Hippocampal formation (tissue), 2 donors: ENCODE results near the gene TUSC7.

ENCODE experiments used
- DNase-seq, 2 donors: peaks; one replicate each; lab custom pipeline; 2025; lab: John Stamatoyannopoulos, UW

TUSC7 gene

DNA sequence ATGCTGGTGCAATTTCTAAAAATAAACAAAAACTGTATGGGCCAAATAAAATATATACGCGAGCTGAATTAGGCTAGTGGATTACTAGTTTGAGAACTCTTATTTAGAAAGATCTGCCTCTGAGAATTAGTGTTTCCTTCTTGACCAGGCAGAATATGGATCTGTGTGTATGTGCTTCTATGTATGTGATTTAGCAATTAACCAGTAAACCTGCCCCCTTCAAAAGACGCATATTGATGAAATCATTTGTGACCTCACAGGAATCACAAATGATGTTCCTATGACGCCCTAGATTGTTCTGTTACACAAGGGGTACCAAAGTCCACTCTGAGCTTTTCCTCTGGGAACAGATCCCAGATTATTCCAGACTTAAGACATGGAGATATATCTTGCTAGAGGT lies at the start of gene TUSC7:
Gene TUSC7 (plus strand): TSS at position 301 of the 400 bp plus-strand sequence.
- no peak for DNase-seq

DNA sequence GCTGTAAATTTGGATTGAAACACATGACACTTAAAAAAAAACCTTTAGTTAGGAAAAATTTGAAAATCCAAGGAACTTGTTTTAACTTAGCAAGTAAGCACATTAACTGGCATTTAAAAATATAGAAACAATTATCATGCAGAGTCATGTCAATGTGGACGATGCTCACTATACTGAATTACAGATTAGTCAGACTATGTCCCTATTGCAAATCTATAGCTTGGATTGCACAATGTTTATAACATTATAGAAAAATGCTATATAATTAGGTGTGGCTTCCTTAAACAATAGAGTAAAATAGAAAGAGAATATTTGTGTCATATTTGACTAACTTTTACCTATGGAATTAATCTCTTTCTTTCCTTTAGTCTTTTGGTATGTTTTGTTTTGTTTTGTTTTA lies 48.4 kb upstream of the TUSC7 start:
- no peak for DNase-seq

DNA sequence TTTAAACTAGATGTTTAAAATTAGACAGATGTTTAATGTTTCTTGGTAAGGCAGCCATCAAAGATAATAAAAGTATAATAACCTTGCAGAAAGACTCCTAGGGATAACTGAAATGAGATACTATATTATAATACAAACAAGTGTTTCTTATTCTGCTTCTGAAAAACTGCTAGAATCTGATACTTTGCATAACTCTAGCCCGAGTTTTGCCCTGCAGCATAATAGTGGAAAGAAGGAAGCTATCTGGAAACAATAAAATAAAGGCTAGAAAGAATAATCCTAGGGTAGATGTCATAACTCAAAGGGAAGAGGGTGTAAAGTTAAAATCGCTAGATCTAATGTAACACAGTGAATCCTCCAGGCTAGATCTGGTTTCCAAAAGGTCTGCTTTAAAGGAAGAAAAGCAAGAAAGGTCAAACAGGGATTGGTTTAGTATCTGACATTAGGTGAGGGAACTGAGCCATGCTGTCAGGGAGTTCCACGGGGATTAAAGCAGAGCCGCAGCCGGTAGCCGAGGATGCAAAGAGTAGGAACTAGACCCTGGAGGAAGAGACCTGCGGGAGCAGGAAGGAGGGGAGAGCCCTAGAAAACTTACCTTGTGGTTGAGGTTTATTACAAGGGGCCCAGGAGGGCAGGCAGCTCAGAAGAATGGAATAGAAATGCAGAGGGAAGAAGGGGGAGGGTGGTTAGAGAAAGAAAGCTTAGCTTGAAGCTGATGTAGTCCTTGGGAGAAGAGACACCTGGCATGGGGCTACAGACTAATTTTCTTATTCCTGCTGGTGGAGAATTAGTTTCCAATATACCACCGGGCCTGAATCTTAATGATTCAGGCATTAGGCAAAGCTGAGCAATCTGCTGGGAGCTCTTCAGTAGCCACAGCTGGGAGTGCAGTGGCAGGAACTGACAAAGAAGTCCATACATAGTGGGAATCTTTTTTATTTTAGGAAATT lies 46.1 kb upstream of the TUSC7 start:
- no peak for DNase-seq

DNA sequence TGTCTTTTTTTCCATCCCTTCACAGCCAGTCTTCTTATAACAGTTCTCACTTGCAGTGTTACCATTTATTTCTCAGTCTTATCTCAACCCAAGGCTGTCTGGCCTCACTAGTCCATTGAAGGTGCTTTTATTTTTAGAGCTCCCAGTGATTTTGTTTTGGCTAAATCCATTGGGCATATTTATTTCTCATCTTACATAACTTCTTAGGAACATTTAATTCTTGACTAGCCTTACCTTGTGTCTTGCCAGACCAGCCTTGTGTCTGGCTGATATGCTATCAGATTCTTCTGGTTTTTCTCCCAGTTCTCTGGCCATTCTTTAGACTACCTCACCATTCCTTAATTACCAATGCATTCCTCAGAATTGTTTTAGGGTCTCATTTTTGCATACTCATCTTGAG lies 42.3 kb upstream of the TUSC7 start:
- DNase-seq: no peak

DNA sequence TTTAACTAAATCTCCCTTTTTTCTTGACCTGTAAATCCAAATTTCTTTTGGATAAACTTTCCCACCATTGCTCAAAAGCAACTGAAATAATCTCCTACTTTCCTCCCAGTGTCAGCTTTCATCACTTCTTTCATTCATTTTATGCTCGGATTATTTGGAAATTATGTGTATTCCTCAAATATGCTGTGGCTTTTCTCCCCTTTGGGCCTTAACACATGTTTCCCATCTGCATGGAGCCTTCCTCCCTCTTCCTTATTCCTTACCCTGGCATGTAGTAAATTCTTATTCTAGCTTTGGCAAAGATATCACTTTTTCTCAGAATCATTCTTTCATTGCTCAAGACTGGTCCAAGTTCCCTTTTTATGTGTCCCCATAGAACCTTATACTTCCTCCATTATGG lies 41.8 kb upstream of the TUSC7 start:
- no peak for DNase-seq

DNA sequence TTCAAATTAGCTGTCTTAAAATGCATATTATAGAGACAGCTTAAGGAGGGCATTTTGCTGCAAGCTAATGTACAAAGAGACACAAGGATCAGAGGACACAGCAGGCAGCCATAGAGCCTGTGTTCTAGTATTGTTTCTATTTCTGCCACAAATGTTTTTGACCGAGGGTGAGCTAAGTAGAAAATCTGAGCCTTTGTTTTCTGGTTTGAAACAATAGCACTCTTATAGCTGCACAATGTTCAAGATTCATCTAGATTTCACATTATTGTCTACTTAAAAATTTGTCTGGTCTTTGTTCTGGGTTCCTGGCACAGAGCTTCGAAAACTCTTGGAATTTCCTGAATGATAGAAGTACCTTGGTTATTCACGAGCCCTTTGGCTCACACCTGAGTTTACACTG lies 40.0 kb upstream of the TUSC7 start:
- DNase-seq: peak in 1 of 2 donors; percentile 36

DNA sequence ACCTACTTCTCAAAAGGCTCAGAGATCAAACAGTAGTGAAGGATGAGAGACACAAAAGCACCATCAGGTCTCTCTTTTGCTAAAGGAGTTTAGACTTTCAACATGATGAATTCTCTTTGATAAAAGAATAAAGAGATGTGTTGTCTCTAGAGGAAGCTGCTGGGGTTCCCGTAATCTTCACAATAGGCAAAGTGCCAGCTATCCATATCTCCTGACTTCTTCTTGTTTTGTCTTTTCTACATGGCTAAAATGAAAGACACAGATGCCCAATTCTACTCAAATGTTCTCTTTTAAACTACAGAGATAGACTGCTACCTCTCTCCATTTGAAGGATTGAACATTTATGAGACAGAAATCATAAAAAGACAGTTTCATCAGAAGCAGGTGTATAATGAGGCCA lies 38.4 kb upstream of the TUSC7 start:
- DNase-seq: no peak

DNA sequence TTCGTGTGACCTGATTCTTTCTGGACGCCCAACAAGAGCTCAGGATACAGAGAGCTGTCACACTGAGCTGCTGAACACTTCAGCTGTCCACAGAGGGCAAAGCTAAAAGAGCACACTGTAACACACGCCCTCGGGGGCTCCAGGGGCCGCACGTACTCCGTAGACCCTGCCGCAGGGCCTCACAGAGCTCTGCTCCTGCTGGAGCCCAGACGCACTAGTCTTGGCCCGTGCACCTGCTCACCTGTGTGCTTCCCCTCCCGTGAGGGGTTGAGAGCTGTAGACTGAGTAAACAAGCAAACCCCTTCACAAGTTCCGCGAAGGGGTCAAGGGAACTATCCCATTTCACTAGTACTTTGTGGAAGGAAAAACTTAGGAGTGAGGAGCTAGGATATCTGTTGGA lies 30.7 kb upstream of the TUSC7 start:
- DNase-seq: no peak

DNA sequence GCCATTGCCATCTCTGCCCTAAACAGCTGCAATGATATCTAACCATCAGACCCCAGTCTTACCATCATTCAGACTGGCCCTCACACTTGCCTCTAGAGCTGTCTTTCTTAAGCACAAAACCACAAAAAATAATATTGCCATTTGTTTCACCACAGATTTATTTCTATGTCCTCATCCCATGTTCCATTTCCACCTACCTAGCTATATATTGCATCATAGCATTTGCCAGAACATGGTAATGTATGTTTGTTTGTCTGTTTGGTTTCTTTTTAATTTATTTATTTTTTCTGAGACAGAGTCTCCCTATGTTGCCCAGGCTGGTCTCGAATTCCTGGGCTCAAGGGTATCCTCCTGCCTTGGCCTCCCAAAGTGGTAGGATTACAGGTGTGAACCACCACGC lies 18.5 kb upstream of the TUSC7 start:
- no peak for DNase-seq

DNA sequence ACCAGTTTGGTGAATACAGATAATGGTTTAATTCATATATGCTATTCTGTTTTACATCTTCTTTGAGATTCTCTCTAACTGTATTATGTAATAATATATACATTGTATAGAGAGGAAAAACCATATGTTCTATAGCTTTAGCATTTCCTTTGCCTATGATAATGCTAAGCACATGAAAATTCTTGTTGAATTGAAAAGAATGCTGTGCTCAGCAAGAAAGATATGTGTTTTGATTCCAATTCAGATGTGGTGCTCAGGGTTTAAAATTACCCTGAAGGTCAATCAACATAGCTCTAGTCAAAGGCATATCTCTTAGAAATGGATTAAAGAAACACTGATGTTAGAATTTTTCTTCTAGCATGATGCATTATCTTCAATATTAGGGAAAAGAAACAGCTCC lies 8.5 kb upstream of the TUSC7 start:
- DNase-seq: no peak

DNA sequence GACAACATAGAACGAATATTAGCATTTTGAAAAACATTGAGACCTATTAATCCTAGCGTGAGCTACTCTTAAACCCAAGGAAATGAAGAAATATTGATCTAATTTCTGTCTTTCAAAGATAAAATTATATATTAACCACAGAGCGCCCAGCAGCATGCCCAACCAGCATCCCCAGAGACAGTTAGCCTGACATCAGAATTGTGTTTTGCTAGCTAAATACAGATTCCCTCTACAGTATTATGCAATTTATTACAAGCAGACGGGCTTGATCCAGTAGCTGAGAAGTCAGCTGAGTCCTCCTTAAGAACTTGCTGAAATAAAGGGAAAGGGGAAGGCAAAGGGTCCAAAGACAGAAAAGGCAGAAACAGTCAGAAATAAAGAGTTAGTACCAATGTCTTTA lies 7.2 kb upstream of the TUSC7 start:
- DNase-seq: no peak

DNA sequence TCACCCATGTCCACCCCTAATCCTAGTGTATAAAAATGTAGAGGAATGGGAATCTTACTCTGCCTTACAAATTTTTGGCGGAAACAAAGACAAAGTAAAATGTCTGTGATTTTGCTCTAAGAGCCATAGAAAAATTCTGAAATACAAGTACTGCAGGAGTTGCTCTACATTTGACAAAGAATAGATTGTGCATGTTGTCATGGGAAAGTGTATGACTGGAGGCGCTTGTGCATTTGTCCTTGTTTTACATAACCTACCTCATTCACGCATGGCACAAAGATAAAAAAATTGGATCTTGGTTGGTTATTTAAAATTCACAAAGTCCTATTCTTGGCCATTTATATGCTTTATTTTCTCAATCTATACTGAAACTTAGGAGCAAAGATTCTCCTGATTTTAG lies 2.0 kb upstream of the TUSC7 start:
- no peak for DNase-seq

DNA sequence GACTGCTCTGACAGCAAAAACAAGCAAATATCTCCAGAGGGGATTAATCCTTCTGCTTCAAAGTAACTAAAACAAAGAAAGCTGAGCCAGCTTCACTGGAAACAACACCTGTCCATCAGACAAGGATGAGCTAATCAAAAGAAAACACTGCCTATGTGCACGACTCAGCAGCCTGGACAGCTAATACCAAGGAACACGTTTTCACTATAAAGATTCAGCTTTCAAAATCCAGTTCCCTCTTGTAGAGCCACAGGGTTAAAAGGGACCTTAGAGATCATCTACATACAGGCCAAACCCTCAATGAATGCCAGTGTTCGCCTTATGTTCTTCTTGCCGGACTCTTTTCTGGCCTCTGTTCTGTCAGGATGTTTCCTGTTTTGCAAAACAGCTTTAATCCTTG lies 6.9 kb downstream of the TUSC7 start:
- DNase-seq: no peak

DNA sequence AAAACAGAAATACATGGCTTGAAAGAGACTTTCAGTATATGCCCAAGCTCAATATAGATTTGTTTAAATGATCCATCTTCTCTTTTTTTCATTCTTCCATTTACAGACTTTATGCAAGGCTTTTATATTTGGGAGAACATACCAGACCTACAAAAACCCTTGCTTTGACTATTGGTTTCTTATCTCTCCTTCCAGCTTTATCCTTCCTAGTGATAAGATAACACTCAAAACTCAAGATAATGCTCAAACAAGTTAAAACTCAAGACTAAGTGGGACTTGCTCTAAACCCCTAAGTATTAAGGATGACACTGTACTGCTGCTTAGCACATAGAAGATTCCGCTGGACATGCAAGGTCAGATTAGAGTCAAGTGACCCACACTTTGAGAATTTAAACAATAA lies 8.0 kb downstream of the TUSC7 start:
- DNase-seq: no peak

DNA sequence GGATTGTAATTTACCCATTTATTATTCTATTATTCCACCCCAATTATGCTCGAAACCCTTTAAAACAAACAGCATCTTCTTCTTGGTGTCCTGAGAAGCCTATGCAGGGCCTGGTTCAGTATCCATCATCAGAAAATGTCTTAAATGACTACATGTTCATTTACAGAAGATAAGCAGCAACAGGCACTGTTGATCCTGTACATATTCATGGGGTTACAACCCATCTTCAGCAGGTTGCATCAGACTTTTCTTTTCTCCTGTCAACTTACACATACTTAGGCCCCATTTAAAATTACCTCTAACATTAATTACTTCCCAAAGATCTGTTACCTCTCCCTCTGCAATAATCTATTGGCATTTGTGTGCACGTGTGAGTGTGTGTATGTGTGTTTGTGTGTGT lies 18.9 kb downstream of the TUSC7 start:
- no peak for DNase-seq

DNA sequence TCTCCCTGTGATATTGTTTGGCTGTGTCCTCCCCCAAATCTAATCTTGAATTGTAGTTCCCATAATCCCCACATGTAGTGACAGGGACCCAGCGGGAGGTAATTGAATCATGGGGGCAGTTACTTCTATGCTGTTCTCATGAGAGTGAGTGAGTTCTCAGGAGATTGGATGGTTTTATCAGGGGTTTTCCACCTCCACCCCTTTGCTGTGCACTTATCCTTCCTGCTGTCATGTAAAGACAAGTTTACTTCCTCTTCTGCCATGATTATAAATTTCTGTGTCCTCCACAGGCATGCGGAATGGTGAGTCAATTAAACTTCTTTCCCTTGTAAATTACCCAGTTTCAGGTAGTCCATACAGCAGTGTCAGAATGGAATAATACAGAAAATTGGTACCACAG lies 24.7 kb downstream of the TUSC7 start:
- DNase-seq: no peak

DNA sequence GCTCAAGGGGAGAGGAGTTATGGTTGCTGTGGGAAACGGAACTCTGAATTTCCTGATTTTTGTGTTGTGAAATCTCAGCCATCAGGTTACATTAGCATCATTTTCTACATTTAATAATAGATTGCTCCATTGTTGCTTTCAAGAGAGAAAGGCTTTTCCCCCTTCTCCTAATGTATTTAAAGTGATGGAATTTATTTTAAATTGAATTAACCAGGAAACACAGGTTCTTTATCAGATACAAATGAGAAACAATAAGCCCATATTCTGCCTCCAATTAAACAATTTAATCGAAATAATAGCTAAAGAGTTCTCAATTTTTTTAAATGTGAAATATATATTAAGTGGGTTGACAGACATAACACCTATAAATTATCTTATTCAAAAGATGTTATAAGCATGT lies 30.1 kb downstream of the TUSC7 start:
- DNase-seq: no peak

DNA sequence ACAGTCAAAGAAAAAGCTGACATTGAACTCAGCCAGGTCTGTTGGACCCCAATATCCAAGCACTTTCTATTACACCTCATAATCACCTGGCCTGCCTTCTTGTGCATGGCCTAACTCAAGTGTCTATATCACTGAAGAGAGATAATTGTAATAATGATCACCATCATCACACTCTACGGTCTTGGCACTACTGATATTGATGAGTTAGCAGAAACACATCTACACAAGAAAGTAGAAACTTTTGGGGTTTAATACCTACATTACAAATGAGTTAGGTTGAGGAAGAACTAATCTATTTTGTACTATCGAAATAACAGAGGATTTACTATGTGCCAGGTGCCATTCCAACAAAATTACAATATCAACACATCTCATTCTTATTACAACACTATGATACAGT lies 30.7 kb downstream of the TUSC7 start:
- no peak for DNase-seq

DNA sequence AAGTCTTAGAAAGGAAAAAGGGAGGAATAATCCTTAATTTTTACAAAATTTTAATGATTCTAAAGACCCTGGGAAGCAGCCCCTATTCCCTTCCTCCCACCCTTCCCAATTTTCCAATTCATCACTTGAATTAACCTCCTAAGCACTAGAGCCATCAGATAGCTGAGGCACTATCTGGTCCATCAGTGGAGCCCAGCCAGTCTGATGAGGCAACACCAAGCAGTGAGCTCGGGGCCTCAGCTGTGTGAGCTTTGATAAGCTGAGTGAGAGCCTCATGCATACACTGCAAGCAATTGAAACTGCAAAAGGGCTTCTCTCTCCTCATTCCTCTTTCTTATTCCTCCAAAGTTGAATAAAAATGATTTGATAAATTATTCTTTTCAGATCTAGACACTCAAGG lies 31.9 kb downstream of the TUSC7 start:
- peak in 1 of 2 donors; percentile 2 for DNase-seq

DNA sequence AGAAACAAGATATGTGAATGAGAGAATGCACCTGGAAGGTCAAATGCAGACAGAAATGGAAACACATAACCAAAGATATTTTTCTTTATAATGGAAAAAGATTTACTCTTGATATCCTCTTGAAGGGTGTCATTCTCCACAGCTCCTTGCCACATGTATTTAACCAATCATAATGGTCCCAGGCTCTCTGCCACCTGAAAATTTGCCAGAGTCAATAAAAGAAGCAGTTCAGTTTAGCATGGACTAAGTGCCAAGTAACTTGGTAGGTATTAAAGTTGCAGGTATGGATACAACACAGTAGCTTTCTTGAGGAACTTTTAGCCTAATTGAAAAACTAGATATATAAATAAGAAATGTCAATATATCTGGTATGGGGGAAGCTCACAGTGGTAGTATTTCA lies 33.5 kb downstream of the TUSC7 start:
- DNase-seq: no peak

DNA sequence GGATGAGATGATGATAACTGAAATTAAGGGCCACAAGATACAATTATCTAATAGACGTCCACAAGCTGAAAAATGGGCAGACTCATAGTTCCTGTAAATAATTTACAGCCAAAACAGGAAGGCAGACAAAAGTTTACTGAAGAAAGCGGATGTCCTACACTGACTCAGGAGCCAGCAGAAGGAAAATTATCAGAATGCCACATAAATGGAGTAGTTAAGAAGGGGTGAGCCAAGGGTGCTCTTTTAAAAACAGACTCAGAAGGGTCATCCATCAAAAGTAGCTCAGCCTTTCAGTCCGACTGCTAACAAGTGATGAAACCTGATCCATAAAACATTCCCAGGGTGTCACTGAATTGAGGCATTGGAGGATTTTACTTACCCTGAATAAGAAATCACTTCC lies 39.8 kb downstream of the TUSC7 start:
- DNase-seq: no peak

DNA sequence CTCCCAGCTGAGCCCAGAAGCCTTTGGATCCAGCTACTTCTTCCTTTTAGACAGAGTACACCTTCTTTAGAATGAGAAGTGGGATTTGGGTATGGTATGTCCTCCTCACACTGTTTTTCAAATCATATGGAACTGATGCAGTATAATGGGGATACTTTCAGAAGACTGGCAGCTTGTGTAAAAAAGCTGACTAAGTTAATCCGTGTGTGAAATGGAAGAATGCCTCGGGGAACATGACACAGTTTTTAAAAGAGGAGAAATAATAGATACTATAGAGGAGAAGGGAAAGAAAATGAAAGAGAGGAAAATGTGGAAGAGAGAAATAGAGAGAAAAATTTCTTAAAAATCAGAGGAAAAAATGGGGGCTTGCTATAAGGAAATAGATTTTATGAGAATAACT lies 47.7 kb downstream of the TUSC7 start:
- no peak for DNase-seq

DNA sequence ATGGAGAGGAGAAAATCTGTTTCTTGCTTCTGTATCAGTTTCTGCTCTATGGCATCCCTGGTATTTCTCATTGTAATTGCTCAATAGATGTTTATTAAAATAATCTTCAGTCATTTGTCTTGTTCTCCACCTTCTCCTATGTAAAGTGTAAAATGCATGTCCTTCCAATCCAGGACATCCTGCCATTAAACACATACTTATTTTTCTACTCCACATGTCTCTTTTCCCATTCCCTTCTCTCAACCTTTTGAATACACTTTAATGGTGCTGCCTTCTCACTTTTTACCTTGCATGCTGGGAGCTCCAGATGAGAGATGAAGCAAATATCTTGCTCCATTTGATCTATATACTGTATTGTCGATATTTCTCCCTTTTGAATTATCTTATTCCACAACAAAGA lies 49.7 kb downstream of the TUSC7 start:
- no peak for DNase-seq
